Measurements from ENCODE around the gene APOBEC3F. TPM values are rescaled to one million over a fixed set of nuclear protein-coding genes. Genes with fewer than 3 reads are reported as not detected.
"Not testable (repeated sequence)": the region's sequence is repeated elsewhere in the genome, so short reads cannot be mapped to it uniquely, and the experiment has no call there.

The APOBEC3F gene
- total RNA-seq, 2 experiments from 2014 or later: 20.7 to 25.0 TPM

DNA sequence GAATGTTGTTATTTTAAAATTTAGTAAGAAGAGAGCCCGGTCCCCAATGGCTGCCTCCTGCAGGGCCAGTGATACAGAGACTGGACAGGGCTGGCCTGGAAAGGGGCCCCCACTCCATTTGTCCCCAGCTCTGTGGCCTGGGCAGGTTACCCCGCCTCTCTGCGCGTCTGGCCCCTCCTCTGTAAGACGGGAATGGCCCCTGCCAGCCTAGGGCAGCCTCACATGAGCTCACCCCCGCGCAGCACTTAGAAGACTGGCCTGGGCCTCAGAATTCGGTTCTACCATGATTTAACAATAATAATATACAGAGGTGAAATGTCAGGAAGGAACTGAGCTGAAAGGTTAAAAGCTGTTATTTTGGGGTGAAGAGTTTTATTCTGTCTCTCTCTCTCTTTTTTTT lies 37.7 kb downstream of the APOBEC3F start:
- Mint-ChIP-seq H3K27me3 (no peaks in the 10 kb centered on the region), H3K4me3 (peak overlapping the region; percentile 93), H3K36me3 (ENCODE audit: low read depth) (peaks cover 36% of the 10 kb centered on the region), H3K9me3 (no peaks in the 10 kb centered on the region), H3K27ac (peak overlapping the region; percentile 94), H3K4me1 (ENCODE audit: low read depth) (peaks cover 55% of the 10 kb centered on the region)
- ChIA-PET CTCF (interaction anchor here (0.8 kb wide), 1 partner anchor 48 kb away, joined by 3 read pairs; no protein-coding TSS in a partner anchor), POLR2A (interaction anchor here (0.6 to 2.0 kb wide), 4 partner anchors 11 to 241 kb away, joined by 3 to 14 read pairs (median 4); partner anchors contain the start of gene RPL3)
- TF ChIP-seq, protein P1, sequence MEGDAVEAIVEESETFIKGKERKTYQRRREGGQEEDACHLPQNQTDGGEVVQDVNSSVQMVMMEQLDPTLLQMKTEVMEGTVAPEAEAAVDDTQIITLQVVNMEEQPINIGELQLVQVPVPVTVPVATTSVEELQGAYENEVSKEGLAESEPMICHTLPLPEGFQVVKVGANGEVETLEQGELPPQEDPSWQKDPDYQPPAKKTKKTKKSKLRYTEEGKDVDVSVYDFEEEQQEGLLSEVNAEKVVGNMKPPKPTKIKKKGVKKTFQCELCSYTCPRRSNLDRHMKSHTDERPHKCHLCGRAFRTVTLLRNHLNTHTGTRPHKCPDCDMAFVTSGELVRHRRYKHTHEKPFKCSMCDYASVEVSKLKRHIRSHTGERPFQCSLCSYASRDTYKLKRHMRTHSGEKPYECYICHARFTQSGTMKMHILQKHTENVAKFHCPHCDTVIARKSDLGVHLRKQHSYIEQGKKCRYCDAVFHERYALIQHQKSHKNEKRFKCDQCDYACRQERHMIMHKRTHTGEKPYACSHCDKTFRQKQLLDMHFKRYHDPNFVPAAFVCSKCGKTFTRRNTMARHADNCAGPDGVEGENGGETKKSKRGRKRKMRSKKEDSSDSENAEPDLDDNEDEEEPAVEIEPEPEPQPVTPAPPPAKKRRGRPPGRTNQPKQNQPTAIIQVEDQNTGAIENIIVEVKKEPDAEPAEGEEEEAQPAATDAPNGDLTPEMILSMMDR (IDR thresholded peaks at IDR 0.05): no peak
- intact Hi-C loops (cut with micrococcal nuclease): no loop called here
- ATAC-seq (no peak), DNase-seq (peak; percentile 32)

DNA sequence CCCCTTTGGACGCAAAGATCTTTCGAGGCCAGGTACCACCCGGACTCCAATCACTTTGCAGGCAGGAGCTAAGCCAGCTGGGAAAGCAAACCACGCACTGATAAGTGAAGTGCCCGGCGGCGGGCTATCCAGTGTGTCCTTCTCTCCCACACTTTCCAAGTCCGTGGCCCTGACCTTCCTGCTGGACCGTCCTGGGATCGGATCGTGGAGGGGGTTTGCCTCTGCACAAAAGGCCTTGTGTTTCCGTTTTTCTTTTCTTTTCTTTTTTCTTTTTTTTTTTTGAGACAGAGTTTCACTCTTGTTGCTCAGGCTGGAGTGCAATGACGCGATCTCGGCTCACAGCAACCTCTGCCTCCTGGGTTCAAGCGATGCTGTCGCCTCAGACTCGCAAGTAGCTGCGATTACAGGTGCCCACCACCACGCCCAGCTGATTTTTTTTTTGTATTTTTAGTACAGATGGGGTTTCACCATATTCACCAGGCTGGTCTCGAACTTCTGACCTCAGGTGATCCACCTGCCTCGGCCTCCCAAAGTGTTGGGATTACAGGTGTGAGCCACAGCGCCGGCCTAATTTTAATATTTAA lies 38.5 kb downstream of the APOBEC3F start:
- DNase-seq; ATAC-seq; H3K27me3 Mint-ChIP-seq; intact Hi-C loops (cut with micrococcal nuclease); H3K9me3 Mint-ChIP-seq: not testable (repeated sequence)
- ChIA-PET CTCF (interaction anchor here (0.8 to 1.5 kb wide), 2 partner anchors 71 to 209 kb away, joined by 3 read pairs; no protein-coding TSS in a partner anchor), POLR2A (interaction anchor here (2.0 kb wide), 1 partner anchor 10 kb away, joined by 14 read pairs; no protein-coding TSS in a partner anchor)
- peaks cover 55% of the 10 kb centered on the region for H3K4me1 Mint-ChIP-seq (ENCODE audit: low read depth)
- peak overlapping the region; percentile 93 for H3K4me3 Mint-ChIP-seq
- H3K27ac Mint-ChIP-seq: peak overlapping the region; percentile 94
- H3K36me3 Mint-ChIP-seq (ENCODE audit: low read depth): peaks cover 37% of the 10 kb centered on the region

DNA sequence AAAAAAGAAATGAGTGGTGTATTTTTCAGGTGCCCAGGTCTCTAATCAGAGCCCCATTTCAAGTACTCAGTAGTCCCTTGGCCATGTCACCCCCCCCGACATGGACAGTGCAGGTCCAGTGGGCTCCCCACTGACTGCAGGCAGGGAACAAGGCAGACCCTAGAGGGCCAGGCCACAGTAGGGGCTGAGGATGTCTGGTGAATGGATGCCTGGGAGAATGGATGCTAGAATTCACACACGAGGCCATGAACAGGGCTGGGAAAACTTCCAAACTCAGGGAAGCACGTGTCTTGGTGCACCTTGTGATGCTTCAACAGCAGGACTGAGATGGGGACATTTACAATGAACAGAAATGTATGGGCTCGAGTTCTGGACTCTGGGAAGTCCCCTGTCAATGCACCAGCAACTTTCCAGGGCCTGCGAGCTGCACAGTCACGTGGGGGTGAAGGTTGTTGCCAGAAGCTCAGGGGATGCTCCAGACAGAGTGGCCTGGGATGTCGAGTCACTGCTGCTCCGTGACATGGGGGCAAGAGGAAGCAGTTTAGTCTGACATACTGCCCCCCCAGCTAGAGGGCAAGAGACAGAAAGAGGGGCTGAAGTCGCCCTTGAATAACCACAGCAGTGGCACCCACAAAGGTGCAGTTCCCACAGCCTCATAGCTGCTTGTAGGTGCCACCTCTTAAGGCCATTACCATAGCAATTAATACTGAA lies 39.5 kb downstream of the APOBEC3F start:
- Mint-ChIP-seq H3K4me3 (peak overlapping the region; percentile 37), H3K9me3 (no peaks in the 10 kb centered on the region), H3K27ac (peak overlapping the region; percentile 47), H3K4me1 (ENCODE audit: low read depth) (peaks cover 58% of the 10 kb centered on the region), H3K36me3 (ENCODE audit: low read depth) (peaks cover 37% of the 10 kb centered on the region), H3K27me3 (no peaks in the 10 kb centered on the region)
- TF ChIP-seq, protein P1 (IDR thresholded peaks at IDR 0.05): no peak
- no peak for ATAC-seq
- ChIA-PET POLR2A (interaction anchor here (0.7 to 1.5 kb wide), 4 partner anchors 9 to 105 kb away, joined by 3 to 4 read pairs (median 4); no protein-coding TSS in a partner anchor), CTCF (interaction anchor here (1.5 to 1.9 kb wide), 2 partner anchors 38 to 210 kb away, joined by 3 to 7 read pairs; no protein-coding TSS in a partner anchor)
- no peak for DNase-seq
- intact Hi-C loops (cut with micrococcal nuclease): loop anchor here (5.0 kb wide), 1 partner anchor 37 kb away; no protein-coding TSS in a partner anchor

DNA sequence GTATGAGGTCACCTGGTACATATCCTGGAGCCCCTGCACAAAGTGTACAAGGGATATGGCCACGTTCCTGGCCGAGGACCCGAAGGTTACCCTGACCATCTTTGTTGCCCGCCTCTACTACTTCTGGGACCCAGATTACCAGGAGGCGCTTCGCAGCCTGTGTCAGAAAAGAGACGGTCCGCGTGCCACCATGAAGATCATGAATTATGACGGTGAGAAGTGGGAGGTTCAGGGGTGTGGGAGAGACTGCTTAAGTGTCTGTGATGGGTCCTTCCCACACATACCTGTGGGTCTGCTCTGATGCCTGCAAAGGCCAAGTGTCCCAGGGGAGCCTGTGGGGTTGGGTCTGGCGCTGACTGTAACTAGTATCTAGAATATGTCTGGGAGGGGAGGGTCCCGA lies 40.4 kb downstream of the APOBEC3F start:
- POLR2A ChIA-PET: interaction anchor here (0.9 to 1.5 kb wide), 3 partner anchors 8 to 43 kb away, joined by 3 to 4 read pairs (median 4); no protein-coding TSS in a partner anchor
- DNase-seq (no peak), ATAC-seq (no peak)
- TF ChIP-seq, protein P1 (IDR thresholded peaks at IDR 0.05): no peak
- H3K9me3 Mint-ChIP-seq: no peaks in the 10 kb centered on the region
- H3K4me3 Mint-ChIP-seq: peak overlapping the region; percentile 22
- H3K27me3 Mint-ChIP-seq: no peaks in the 10 kb centered on the region
- peak overlapping the region; percentile 59 for H3K27ac Mint-ChIP-seq
- CTCF ChIA-PET: interaction anchor here (0.6 to 1.9 kb wide), 3 partner anchors 18 to 211 kb away, joined by 3 to 7 read pairs (median 3); no protein-coding TSS in a partner anchor
- intact Hi-C loops (cut with micrococcal nuclease): loop anchor here (5.0 kb wide), 1 partner anchor 36 kb away; no protein-coding TSS in a partner anchor
- peaks cover 37% of the 10 kb centered on the region for H3K36me3 Mint-ChIP-seq (ENCODE audit: low read depth)
- peaks cover 58% of the 10 kb centered on the region for H3K4me1 Mint-ChIP-seq (ENCODE audit: low read depth)

DNA sequence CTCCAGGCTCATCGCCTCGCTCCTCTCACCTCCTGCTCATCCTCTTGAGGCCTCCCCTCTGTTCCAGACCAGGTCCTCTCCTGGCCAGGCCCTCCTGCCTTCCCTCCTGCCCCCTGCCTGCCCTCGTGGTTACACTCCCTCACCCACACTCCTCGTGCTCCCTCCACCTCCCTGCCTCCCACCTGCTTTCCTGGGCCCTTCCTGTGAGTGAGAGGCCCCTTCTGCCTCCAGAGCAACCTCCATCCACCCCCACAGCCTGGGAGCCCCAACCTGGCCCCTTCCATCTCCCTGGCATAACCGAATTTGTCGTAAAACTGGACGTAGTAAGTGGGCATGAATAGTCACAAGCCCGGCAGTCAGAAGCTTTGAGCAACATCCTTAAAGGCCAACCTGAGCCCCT lies 40.9 kb downstream of the APOBEC3F start:
- POLR2A ChIA-PET: no interaction called here
- TF ChIP-seq, protein P1 (IDR thresholded peaks at IDR 0.05): no peak
- CTCF ChIA-PET: interaction anchor here (1.9 kb wide), 1 partner anchor 36 kb away, joined by 7 read pairs; no protein-coding TSS in a partner anchor
- Mint-ChIP-seq H3K27me3 (no peaks in the 10 kb centered on the region), H3K9me3 (no peaks in the 10 kb centered on the region), H3K27ac (peak overlapping the region; percentile 59), H3K4me3 (peak overlapping the region; percentile 25), H3K4me1 (ENCODE audit: low read depth) (peaks cover 58% of the 10 kb centered on the region), H3K36me3 (ENCODE audit: low read depth) (peaks cover 37% of the 10 kb centered on the region)
- ATAC-seq (no peak), DNase-seq (no peak)
- intact Hi-C loops (cut with micrococcal nuclease): loop anchor here (5.0 kb wide), 1 partner anchor 36 kb away; no protein-coding TSS in a partner anchor

Data from activated CD8-positive, alpha-beta T cell treated with anti-CD3 and anti-CD28 coated beads for 36 hours (primary cell).